GM12872 (cell line): ENCODE measurements around the gene PID1.

ENCODE experiments used
- TF ChIP-seq, protein P1 (sequence below): IDR thresholded peaks from 3 replicates; pipeline ENCODE4 v1.5.1; 2011; ENCODE audit warnings: low read depth, mild to moderate bottlenecking, low read length, moderate library complexity; ENCODE audit not compliant: insufficient read depth

Gene PID1

DNA sequence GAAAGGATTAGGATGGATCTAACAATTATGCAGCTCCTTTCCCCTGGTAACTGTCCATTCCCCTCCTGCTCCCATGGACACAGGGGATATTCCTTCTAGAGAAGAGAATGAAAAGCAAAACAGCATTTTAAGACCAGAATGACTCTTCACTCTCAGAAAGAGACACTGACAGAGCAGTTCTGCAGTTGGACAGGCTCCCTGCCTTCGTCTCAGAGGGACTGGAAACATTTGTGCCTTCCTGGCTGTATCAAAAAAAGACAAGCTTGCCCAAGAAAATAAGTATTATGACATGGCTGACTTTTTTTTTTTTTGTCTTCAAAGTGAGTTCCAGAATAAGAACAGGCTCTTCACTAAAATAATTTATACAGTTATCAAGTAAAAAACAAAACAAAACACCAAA lies 9.5 kb downstream of the PID1 start:
- TF ChIP-seq, protein P1, sequence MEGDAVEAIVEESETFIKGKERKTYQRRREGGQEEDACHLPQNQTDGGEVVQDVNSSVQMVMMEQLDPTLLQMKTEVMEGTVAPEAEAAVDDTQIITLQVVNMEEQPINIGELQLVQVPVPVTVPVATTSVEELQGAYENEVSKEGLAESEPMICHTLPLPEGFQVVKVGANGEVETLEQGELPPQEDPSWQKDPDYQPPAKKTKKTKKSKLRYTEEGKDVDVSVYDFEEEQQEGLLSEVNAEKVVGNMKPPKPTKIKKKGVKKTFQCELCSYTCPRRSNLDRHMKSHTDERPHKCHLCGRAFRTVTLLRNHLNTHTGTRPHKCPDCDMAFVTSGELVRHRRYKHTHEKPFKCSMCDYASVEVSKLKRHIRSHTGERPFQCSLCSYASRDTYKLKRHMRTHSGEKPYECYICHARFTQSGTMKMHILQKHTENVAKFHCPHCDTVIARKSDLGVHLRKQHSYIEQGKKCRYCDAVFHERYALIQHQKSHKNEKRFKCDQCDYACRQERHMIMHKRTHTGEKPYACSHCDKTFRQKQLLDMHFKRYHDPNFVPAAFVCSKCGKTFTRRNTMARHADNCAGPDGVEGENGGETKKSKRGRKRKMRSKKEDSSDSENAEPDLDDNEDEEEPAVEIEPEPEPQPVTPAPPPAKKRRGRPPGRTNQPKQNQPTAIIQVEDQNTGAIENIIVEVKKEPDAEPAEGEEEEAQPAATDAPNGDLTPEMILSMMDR = no peak

DNA sequence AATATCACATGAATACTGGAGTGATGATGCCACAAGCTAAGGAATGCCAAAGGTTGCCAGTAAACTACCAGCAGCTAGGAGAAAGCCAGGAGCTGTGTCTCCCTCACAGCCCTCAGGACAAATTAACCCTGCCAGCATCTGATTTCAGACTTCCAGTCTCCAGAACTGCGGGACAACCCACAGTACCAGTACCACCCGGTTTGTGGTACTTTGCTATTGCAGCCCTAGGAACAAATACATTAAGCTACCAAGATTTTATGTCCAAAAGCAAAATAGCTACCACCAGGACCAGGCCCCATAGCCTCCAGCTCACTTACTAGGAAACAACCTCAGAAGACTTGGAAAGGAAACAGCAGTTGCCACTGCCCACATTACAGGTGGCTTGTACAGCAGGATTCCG lies 10.0 kb downstream of the PID1 start:
- TF ChIP-seq, protein P1 = no peak

DNA sequence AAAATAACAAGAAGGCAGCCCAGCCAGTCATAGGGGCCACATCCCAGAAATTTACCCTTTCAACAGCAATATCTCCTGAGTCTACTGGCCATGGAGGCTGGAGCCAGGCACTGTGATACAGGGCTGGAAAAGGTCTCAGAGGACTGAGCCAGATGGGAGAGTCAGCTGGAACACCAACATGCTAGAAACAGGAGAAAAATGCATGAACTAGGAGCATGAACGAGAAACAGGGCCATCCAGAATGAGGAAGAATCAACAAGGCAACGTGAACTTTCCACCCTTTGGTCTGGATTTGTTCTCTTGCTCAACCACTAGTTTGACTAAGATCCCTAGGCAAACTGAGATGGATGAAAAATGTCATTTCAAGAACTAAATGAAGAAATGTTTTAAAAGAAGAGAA lies 13.1 kb downstream of the PID1 start:
- TF ChIP-seq, protein P1 = no peak

DNA sequence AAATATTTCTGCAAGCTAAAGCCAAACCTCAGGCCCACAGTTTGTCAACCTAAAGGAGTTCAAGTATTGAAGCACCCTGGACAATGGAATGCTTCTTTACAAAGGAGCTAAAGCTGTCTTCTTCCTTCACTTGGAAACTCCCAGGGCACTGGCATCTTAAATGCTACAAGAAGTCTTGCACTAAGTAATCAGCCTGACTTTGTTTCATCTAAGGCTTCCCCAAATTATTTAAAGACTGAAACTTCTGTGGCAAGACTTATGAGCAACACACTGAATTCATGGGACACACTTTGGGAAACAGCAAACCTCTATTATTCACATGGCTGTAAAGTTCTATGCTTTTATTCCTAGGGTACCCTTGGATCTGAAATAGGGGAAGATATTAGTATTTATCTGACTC lies 14.7 kb downstream of the PID1 start:
- TF ChIP-seq, protein P1 = no peak

DNA sequence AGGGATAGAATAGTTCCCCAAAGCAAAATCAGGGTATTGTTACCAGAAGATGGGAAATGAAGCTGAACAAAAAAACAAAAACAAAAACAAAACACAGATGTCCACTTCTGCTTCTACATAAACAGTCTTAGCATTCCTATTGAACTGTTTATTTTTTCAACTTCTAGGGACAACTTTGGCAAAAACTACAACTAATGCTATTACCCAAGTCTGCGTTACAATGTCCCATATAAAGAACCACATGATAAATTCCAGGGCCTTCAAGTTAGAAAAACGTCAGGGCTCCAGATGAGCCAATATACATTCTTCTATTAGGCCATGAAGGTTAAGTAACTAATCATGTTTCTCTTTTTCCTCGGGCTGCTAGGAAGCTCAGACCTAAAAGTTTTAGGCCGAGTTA lies 16.9 kb downstream of the PID1 start:
- TF ChIP-seq, protein P1 = no peak

DNA sequence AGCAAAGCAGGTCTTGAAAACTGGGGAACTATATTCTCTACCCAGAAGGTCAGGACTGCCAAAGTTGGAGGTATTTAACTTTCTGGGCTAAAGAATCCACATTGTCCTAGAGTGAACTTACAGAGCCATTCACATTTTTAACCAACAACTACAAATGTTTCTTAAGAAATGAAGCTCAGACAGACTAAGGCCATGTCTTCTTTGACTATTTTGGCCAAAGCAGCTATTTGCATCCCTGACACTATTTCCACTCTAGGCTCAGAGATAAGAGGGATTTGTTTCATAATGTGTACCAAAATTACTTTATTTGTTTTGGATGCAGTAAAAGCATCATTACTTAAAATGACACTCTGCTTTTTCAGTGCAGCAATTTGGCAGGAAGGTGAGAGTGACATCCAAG lies 18.1 kb downstream of the PID1 start:
- TF ChIP-seq, protein P1 = no peak

DNA sequence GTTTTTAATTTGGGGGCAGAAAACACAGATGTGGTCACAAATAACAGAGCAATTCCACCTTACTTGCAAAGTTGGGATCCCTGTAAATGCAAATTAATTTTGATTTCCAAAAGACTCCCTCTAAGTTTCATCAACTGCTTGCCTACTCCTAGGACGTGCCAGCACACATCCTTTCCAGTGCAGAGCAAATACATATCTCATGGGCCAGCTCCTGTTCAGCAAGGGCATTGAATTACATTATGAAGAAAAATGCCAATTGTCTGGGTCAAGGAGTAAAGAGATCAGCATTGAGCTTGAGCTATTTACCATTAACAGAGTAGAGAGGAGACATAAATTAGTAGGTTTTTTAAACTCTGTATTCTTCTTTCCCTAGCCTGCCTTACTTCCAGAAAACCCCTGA lies 18.8 kb downstream of the PID1 start:
- TF ChIP-seq, protein P1 = no peak

DNA sequence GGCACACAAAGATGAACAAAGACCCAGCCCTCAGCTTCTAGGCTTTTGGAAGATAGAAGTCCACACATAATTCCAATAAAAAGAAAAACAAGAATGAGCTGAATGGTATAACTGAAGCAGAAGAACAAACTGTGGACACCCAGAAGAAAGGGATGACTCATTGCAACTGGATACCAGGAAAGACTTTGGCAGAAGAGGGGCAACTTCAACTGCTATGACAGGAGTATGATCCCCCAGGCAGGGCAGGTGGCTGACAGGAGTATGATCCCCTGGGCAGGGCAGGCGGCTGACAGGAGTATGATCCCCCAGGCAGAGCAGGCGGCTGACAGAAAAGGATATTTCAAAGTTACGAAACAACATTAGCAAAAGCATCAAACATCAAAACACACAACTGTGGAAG lies 21.6 kb downstream of the PID1 start:
- TF ChIP-seq, protein P1 = no peak
